ENCODE results near the gene SMG6. TPM values are rescaled to one million over a fixed set of nuclear protein-coding genes. Genes with fewer than 3 reads are reported as not detected.

SMG6 gene
- total and polyA plus RNA-seq, 2 donors (not counting 3 experiments of a cell fraction or from before 2014, with no cell fraction given): 40.1 to 42.2 TPM

DNA sequence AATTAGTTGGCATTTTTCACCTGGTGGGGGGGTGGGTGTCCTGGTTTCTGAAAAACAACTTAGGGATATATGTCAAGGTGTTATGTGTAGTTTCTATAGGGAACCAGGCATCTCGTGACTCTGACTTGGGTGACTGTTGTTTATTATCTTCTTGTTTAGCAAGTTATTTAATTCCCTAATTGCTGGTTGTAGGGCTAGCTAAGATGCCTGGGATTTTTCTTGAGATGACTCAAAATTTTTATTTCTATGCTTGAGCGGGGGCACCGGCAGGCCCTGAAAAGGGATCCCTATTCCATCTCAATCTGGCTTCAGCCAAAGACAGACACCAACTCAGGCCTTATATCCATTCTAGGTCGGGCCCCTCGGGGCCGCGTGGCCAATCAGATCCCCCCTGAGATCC, 270.4 kb downstream of the SMG6 start:
- ChIA-PET POLR2A (no interaction called here), CTCF (no interaction called here)
- H3K27me3 ChIP-seq (ENCODE audit: control insufficient read depth in 2 of 2, insufficient read depth in 2 of 2, low read length in 2 of 2): peaks cover 0 to 4% of the 10 kb centered on the region in 2 experiments
- DNase-seq (ENCODE audit: low read depth, low spot score): no peak
- no peaks in the 10 kb centered on the region for H4K20me1 ChIP-seq (replicated peaks; ENCODE audit: control insufficient read depth, extremely low read depth, insufficient read depth, low read length)
- TF ChIP-seq MYC (IDR thresholded peaks at IDR 0.05; ENCODE audit: low read depth, low read length): no peak
- no peak for TF ChIP-seq FOS (IDR thresholded peaks at IDR 0.05; ENCODE audit: borderline replicate concordance, insufficient read depth, low read length)
- TF ChIP-seq POLR2A (IDR thresholded peaks at IDR 0.05; ENCODE audit: low read depth, low read length): no peak
- no peak for TF ChIP-seq GATA2 (IDR thresholded peaks at IDR 0.05; ENCODE audit: insufficient read depth, insufficient read length, low read depth, low read length)
- TF ChIP-seq, protein P1, sequence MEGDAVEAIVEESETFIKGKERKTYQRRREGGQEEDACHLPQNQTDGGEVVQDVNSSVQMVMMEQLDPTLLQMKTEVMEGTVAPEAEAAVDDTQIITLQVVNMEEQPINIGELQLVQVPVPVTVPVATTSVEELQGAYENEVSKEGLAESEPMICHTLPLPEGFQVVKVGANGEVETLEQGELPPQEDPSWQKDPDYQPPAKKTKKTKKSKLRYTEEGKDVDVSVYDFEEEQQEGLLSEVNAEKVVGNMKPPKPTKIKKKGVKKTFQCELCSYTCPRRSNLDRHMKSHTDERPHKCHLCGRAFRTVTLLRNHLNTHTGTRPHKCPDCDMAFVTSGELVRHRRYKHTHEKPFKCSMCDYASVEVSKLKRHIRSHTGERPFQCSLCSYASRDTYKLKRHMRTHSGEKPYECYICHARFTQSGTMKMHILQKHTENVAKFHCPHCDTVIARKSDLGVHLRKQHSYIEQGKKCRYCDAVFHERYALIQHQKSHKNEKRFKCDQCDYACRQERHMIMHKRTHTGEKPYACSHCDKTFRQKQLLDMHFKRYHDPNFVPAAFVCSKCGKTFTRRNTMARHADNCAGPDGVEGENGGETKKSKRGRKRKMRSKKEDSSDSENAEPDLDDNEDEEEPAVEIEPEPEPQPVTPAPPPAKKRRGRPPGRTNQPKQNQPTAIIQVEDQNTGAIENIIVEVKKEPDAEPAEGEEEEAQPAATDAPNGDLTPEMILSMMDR (IDR thresholded peaks at IDR 0.05; ENCODE audit: extremely low read depth in 1 of 2, insufficient read depth in 1 of 2, low read depth in 1 of 2, low read length in 2 of 2): no peak
- TF ChIP-seq JUN (IDR thresholded peaks at IDR 0.05; ENCODE audit: borderline replicate concordance, insufficient read depth, insufficient read length, low read depth): no peak
- TF ChIP-seq EZH2 (IDR thresholded peaks at IDR 0.05; ENCODE audit: borderline replicate concordance, low read depth, low read length, severe bottlenecking): no peak
- no peak for TF ChIP-seq POLR2AphosphoS5 (IDR thresholded peaks at IDR 0.05; ENCODE audit: insufficient read depth, low read depth, low read length)
- TF ChIP-seq, protein P2, sequence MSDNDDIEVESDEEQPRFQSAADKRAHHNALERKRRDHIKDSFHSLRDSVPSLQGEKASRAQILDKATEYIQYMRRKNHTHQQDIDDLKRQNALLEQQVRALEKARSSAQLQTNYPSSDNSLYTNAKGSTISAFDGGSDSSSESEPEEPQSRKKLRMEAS (IDR thresholded peaks at IDR 0.05; ENCODE audit: insufficient read depth, insufficient read length): no peak
- no TSS peak for BruUV-seq (replicated peaks)
- no peak overlapping the region for H3K9ac ChIP-seq (replicated peaks; ENCODE audit: extremely low read depth, insufficient read depth, low read length)
- H3K9me1 ChIP-seq (replicated peaks; ENCODE audit: control insufficient read depth, extremely low read depth, insufficient read depth, low read length): no peaks in the 10 kb centered on the region
- peaks cover 3 to 24% of the 10 kb centered on the region in 2 experiments for H3K36me3 ChIP-seq (ENCODE audit: control insufficient read depth in 2 of 2, extremely low read depth in 1 of 2, insufficient read depth in 2 of 2, low read length in 2 of 2)
- dilution Hi-C loops (cut with MboI; ENCODE audit: extremely low pct_ligation_motif_present, low sequenced_read_pairs) (no loop called here), intact Hi-C loops (cut with micrococcal nuclease) (loop anchor here (5.0 kb wide), 1 partner anchor 316 kb away; no protein-coding TSS in a partner anchor)
- no peak for FAIRE-seq
- H3K4me2 ChIP-seq (ENCODE audit: insufficient read depth, low read length): no peak overlapping the region
- H3K4me1 ChIP-seq (ENCODE audit: control insufficient read depth, extremely low read depth, insufficient read depth, low read length): peaks cover 4% of the 10 kb centered on the region
- H3K4me3 ChIP-seq (replicated peaks in 1 of 3; ENCODE audit: insufficient read depth in 1 of 3, low read depth in 1 of 3, low read length in 3 of 3): no peak overlapping the region
- no peak overlapping the region for H3K27ac ChIP-seq (ENCODE audit: insufficient read depth, low read depth, low read length)
- no peaks in the 10 kb centered on the region for H3K9me3 ChIP-seq (replicated peaks; ENCODE audit: control insufficient read depth, insufficient read depth, low read length)
- no peak overlapping the region for H2AFZ ChIP-seq (ENCODE audit: low read depth, low read length)
- peaks cover 4% of the 10 kb centered on the region for H3K79me2 ChIP-seq (ENCODE audit: control insufficient read depth, insufficient read depth, low read length)
